Astrocyte of the cerebellum (primary cell): ENCODE data around the gene ADAMTS1.
A peak's percentile ranks its signal among the peaks of the same experiment; 100 is the strongest.

Experiments used
- DNase-seq: peaks from one replicate; pipeline ENCODE4 v3.0.0-alpha.2; 2011; ENCODE audit warnings: low read depth
- H3K4me3 ChIP-seq: 2 replicates; pipeline ENCODE4 v1.5.1; 2011; ENCODE audit warnings: mild to moderate bottlenecking, low read depth, low read length, moderate library complexity
- in situ Hi-C: cut with HindIII; loops from 2 replicates; pipeline ENCODE4 v1.10.0; 2017; ENCODE audit warnings: low sequenced_read_pairs
- TF ChIP-seq, protein P1 (sequence below): IDR thresholded peaks from 2 replicates; pipeline ENCODE4 v1.5.1; 2012; ENCODE audit warnings: low read length, low read depth, moderate library complexity, mild to moderate bottlenecking; ENCODE audit errors: missing control alignments

ADAMTS1 gene

DNA sequence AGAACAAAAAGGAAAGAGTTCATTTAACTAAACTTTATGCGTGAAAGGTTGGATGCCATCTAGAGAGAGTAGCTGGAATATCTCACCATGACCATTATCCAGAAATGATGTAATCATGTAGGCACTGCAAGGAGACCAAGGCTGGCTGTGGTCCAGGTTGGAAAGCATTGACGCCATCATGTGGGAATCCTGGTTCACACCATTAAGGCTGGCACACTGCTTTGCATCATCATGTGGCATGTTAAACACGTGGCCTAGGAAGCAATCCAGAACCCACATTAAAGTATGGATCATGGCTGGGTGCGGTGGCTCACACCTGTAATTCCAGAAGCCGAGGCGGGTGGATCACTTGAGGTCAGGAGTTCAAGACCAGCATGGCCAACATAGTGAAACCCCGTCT, 4.3 kb downstream of the ADAMTS1 start:
- TF ChIP-seq, protein P1, sequence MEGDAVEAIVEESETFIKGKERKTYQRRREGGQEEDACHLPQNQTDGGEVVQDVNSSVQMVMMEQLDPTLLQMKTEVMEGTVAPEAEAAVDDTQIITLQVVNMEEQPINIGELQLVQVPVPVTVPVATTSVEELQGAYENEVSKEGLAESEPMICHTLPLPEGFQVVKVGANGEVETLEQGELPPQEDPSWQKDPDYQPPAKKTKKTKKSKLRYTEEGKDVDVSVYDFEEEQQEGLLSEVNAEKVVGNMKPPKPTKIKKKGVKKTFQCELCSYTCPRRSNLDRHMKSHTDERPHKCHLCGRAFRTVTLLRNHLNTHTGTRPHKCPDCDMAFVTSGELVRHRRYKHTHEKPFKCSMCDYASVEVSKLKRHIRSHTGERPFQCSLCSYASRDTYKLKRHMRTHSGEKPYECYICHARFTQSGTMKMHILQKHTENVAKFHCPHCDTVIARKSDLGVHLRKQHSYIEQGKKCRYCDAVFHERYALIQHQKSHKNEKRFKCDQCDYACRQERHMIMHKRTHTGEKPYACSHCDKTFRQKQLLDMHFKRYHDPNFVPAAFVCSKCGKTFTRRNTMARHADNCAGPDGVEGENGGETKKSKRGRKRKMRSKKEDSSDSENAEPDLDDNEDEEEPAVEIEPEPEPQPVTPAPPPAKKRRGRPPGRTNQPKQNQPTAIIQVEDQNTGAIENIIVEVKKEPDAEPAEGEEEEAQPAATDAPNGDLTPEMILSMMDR = peak; percentile 8
- H3K4me3 ChIP-seq = no peak overlapping the region
- no peak for DNase-seq
- in situ Hi-C loops = no loop called here

GRCh38 chr21:26840201-26840600, 5.0 kb downstream of the ADAMTS1 start:
- DNase-seq = no peak
- TF ChIP-seq, protein P1 = no peak
- H3K4me3 ChIP-seq = no peak overlapping the region
- in situ Hi-C loops = no loop called here

DNA sequence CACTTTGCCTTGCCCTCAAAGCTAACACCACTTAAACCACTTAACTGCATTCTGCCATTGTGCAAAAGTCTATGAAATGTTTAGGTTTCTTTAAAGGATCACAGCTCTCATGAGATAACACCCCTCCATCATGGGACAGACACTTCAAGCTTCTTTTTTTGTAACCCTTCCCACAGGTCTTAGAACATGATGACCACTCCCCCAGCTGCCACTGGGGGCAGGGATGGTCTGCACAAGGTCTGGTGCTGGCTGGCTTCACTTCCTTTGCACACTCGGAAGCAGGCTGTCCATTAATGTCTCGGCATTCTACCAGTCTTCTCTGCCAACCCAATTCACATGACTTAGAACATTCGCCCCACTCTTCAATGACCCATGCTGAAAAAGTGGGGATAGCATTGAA, 7.7 kb downstream of the ADAMTS1 start:
- DNase-seq = no peak
- H3K4me3 ChIP-seq = no peak overlapping the region
- in situ Hi-C loops = no loop called here
- TF ChIP-seq, protein P1 = no peak

GRCh38 chr21:26836528-26836927, 8.7 kb downstream of the ADAMTS1 start:
- no peak for DNase-seq
- no peak overlapping the region for H3K4me3 ChIP-seq
- TF ChIP-seq, protein P1 = no peak

GRCh38 chr21:26835714-26836265, 9.4 kb downstream of the ADAMTS1 start:
- H3K4me3 ChIP-seq = no peak overlapping the region
- in situ Hi-C loops = no loop called here
- DNase-seq = no peak
- TF ChIP-seq, protein P1 = no peak

More at GRCh38 chr21:26836528-26836927, 8.7 kb downstream of the ADAMTS1 start:
- in situ Hi-C loops = no loop called here

- in situ Hi-C loops = no loop called here
These were observed 10.0 kb downstream of the ADAMTS1 start for GRCh38 chr21:26835027-26835713.

More at GRCh38 chr21:26835027-26835713, 10.0 kb downstream of the ADAMTS1 start:
- no peak overlapping the region for H3K4me3 ChIP-seq
- no peak for DNase-seq
- TF ChIP-seq, protein P1 = no peak
